Naive thymus-derived CD4-positive, alpha-beta T cell (primary cell): ENCODE measurements around the gene ITGA11. TPM values are rescaled to one million over a fixed set of nuclear protein-coding genes. Genes with fewer than 3 reads are reported as not detected.

Experiments used
- ATAC-seq: fragments of 150-1000 bp; cut with Tn5 transposase; 2 replicates; pipeline ENCODE4 v1.10.0; 2021; ENCODE audit warnings: mild to moderate bottlenecking, moderate library complexity
- CTCF ChIA-PET: fragments of 350-600 bp; sonication (Branson Sonifier 250); formaldehyde crosslinking; loops from one replicate; lab custom pipeline; 2021; ENCODE audit warnings: antibody characterized with exemption; lab: Charles Lee
- POLR2A ChIA-PET: fragments of 350-600 bp; sonication (Branson Sonifier 250); formaldehyde crosslinking; loops from one replicate; lab custom pipeline; 2021; ENCODE audit warnings: antibody characterized with exemption, inconsistent platforms; lab: Charles Lee
- DNase-seq, 9 donors: peaks; one replicate each; pipeline versions ENCODE4 v3.0.0 to v3.0.0-alpha.2; 2020 to 2022; ENCODE audit warnings: mixed read lengths in 1 of 9
- H3K27ac ChIP-seq: one replicate; pipeline ENCODE4 v1.7.0; 2013; ENCODE audit warnings: mild to moderate bottlenecking, low read depth, low read length, moderate library complexity
- H3K27me3 ChIP-seq, 2 donors: one replicate each; pipeline ENCODE4 v1.7.0; 2013; ENCODE audit warnings: low read length in 2 of 2, mild to moderate bottlenecking in 2 of 2, moderate library complexity in 2 of 2; ENCODE audit not compliant: control insufficient read depth in 2 of 2, insufficient read depth in 2 of 2
- H3K36me3 ChIP-seq, 3 experiments: 1 replicate in 2 of 3; 2 replicates in 1 of 3; pipeline ENCODE4 v1.7.0; 2013; ENCODE audit warnings: low read length in 3 of 3, mild to moderate bottlenecking in 3 of 3, moderate library complexity in 1 of 3; ENCODE audit not compliant: insufficient read depth in 3 of 3, control insufficient read depth in 2 of 3
- H3K4me1 ChIP-seq, 2 donors: one replicate each; pipeline ENCODE4 v1.7.0; 2013; ENCODE audit warnings: low read length in 2 of 2, mild to moderate bottlenecking in 2 of 2, moderate library complexity in 1 of 2; ENCODE audit not compliant: control insufficient read depth in 2 of 2, insufficient read depth in 2 of 2
- H3K4me3 ChIP-seq: 2 replicates; pipeline ENCODE4 v1.7.0; 2013; ENCODE audit warnings: mild to moderate bottlenecking, low read length
- H3K9me3 ChIP-seq, 3 experiments: 1 replicate in 2 of 3; 2 replicates in 1 of 3; pipeline ENCODE4 v1.7.0; 2013; ENCODE audit warnings: low read length in 3 of 3; ENCODE audit not compliant: control insufficient read depth in 2 of 3
- H3K27ac Mint-ChIP-seq, 9 donors: one replicate each; pipeline ENCODE4 v1.8.0; 2020 to 2022; ENCODE audit warnings: mixed read lengths in 9 of 9, mild to moderate bottlenecking in 8 of 9, moderate library complexity in 5 of 9, inconsistent platforms in 2 of 9
- H3K27me3 Mint-ChIP-seq, 5 donors: one replicate each; pipeline ENCODE4 v1.8.0; 2021 to 2022; ENCODE audit warnings: mixed read lengths in 5 of 5, mild to moderate bottlenecking in 1 of 5
- H3K36me3 Mint-ChIP-seq, 5 donors: one replicate each; pipeline ENCODE4 v1.8.0; 2020 to 2022; ENCODE audit warnings: mixed read lengths in 5 of 5, mild to moderate bottlenecking in 3 of 5, inconsistent platforms in 1 of 5
- H3K4me1 Mint-ChIP-seq, 7 donors: one replicate each; pipeline ENCODE4 v1.8.0; 2020 to 2022; ENCODE audit warnings: mixed read lengths in 7 of 7, mild to moderate bottlenecking in 3 of 7, inconsistent platforms in 1 of 7
- H3K4me3 Mint-ChIP-seq, 10 donors: one replicate each; pipeline ENCODE4 v1.8.0; 2020 to 2022; ENCODE audit warnings: mild to moderate bottlenecking in 10 of 10, mixed read lengths in 10 of 10, moderate library complexity in 6 of 10, inconsistent platforms in 2 of 10
- H3K9me3 Mint-ChIP-seq, 11 donors: one replicate each; pipeline ENCODE4 v1.8.0; 2020 to 2022; ENCODE audit warnings: mixed read lengths in 11 of 11, mild to moderate bottlenecking in 4 of 11, inconsistent platforms in 1 of 11, moderate library complexity in 1 of 11
- intact Hi-C, 2 donors: fragments of 100-400 bp; cut with micrococcal nuclease; formaldehyde crosslinking; loops; one replicate each; pipeline ENCODE4 v1.15.1; 2023
- polyA plus RNA-seq, 2 donors: library from polyadenylated mRNA; unstranded; fragments of 300-500 nt; fragmentation: Illumina TruSeq; gene quantifications; one replicate each; pipeline ENCODE4 v1.2.3, GENCODE V29; 2021
- total RNA-seq, 6 experiments: library from RNA in 5 of 6; stranded (reverse) in 5 of 6; gene quantifications; 1 replicate in 5 of 6; 2 replicates in 1 of 6; pipeline ENCODE4 v1.2.3 and lab custom pipeline; 2021 to 2026

ITGA11 gene
- total and polyA plus RNA-seq, 7 experiments from 2014 or later = 0.02 to 1.1 (median 0.08) TPM; not detected in 2

- no peaks in the 10 kb centered on the region for H3K4me1 Mint-ChIP-seq
- no peak overlapping the region for H3K27ac Mint-ChIP-seq
- Histone ChIP-seq H3K27ac (no peak overlapping the region), H3K4me1 (no peaks in the 10 kb centered on the region), H3K27me3 (no peaks in the 10 kb centered on the region), H3K4me3 (no peak overlapping the region), H3K36me3 (no peaks in the 10 kb centered on the region), H3K9me3 (no peaks in the 10 kb centered on the region)
- no peak overlapping the region for H3K4me3 Mint-ChIP-seq
- ChIA-PET POLR2A (no interaction called here), CTCF (interaction anchor here (0.6 kb wide), 1 partner anchor 116 kb away, joined by 5 read pairs; no protein-coding TSS in a partner anchor)
- no peaks in the 10 kb centered on the region for H3K9me3 Mint-ChIP-seq
- ATAC-seq = no peak
- no peak for DNase-seq
- H3K36me3 Mint-ChIP-seq = no peaks in the 10 kb centered on the region
- intact Hi-C loops = no loop called here
- H3K27me3 Mint-ChIP-seq = peaks cover under 1 to 6% (median 4%) of the 10 kb centered on the region in 5 donors
Measured at GRCh38 chr15:68421798-68422402, 10.1 kb downstream of the ITGA11 start.

- intact Hi-C loops = no loop called here
- Mint-ChIP-seq H3K9me3 (no peaks in the 10 kb centered on the region), H3K27ac (no peak overlapping the region), H3K4me1 (no peaks in the 10 kb centered on the region), H3K27me3 (peaks cover 0 to 6% (median 4%) of the 10 kb centered on the region in 5 donors), H3K4me3 (no peak overlapping the region), H3K36me3 (no peaks in the 10 kb centered on the region)
- H3K27me3 ChIP-seq = no peaks in the 10 kb centered on the region
- H3K4me3 ChIP-seq = no peak overlapping the region
- no peak overlapping the region for H3K27ac ChIP-seq
- no peaks in the 10 kb centered on the region for H3K9me3 ChIP-seq
- DNase-seq (no peak), ATAC-seq (no peak)
- ChIA-PET POLR2A (no interaction called here), CTCF (interaction anchor here (0.6 kb wide), 1 partner anchor 115 kb away, joined by 5 read pairs; no protein-coding TSS in a partner anchor)
- no peaks in the 10 kb centered on the region for H3K36me3 ChIP-seq
- no peaks in the 10 kb centered on the region for H3K4me1 ChIP-seq
Measured at GRCh38 chr15:68421115-68421551, 10.8 kb downstream of the ITGA11 start.

- H3K27me3 ChIP-seq = no peaks in the 10 kb centered on the region
- H3K36me3 ChIP-seq = no peaks in the 10 kb centered on the region
- peaks cover 0 to 6% (median 4%) of the 10 kb centered on the region in 5 donors for H3K27me3 Mint-ChIP-seq
- H3K36me3 Mint-ChIP-seq = no peaks in the 10 kb centered on the region
- no peak overlapping the region for H3K27ac ChIP-seq
- no peak overlapping the region for H3K27ac Mint-ChIP-seq
- no peak for DNase-seq
- no peaks in the 10 kb centered on the region for H3K9me3 Mint-ChIP-seq
- intact Hi-C loops = no loop called here
- ChIA-PET CTCF (no interaction called here), POLR2A (no interaction called here)
- no peaks in the 10 kb centered on the region for H3K9me3 ChIP-seq
- no peak overlapping the region for H3K4me3 Mint-ChIP-seq
- H3K4me3 ChIP-seq = no peak overlapping the region
- no peaks in the 10 kb centered on the region for H3K4me1 ChIP-seq
- H3K4me1 Mint-ChIP-seq = no peaks in the 10 kb centered on the region
- ATAC-seq = no peak
Measured at GRCh38 chr15:68420186-68420684, 11.7 kb downstream of the ITGA11 start.

- no peak overlapping the region for H3K4me3 Mint-ChIP-seq
- H3K4me1 Mint-ChIP-seq = no peaks in the 10 kb centered on the region
- no peaks in the 10 kb centered on the region for H3K9me3 ChIP-seq
- no peaks in the 10 kb centered on the region for H3K9me3 Mint-ChIP-seq
- H3K27ac Mint-ChIP-seq = no peak overlapping the region
- no peak overlapping the region for H3K4me3 ChIP-seq
- no peak for ATAC-seq
- H3K4me1 ChIP-seq = no peaks in the 10 kb centered on the region
- no peaks in the 10 kb centered on the region for H3K27me3 ChIP-seq
- POLR2A ChIA-PET = no interaction called here
- no peak overlapping the region for H3K27ac ChIP-seq
- no peaks in the 10 kb centered on the region for H3K36me3 ChIP-seq
- no peak for DNase-seq
- intact Hi-C loops = no loop called here
- no peaks in the 10 kb centered on the region for H3K36me3 Mint-ChIP-seq
- CTCF ChIA-PET = no interaction called here
- peaks cover 0 to 6% (median 4%) of the 10 kb centered on the region in 5 donors for H3K27me3 Mint-ChIP-seq
Measured at GRCh38 chr15:68419301-68420175, 12.4 kb downstream of the ITGA11 start.

- Mint-ChIP-seq H3K27me3 (peaks cover 0 to 6% (median 4%) of the 10 kb centered on the region in 5 donors), H3K9me3 (no peaks in the 10 kb centered on the region), H3K4me3 (no peak overlapping the region), H3K27ac (no peak overlapping the region), H3K4me1 (no peaks in the 10 kb centered on the region), H3K36me3 (no peaks in the 10 kb centered on the region)
- Histone ChIP-seq H3K36me3 (no peaks in the 10 kb centered on the region), H3K27ac (no peak overlapping the region), H3K9me3 (no peaks in the 10 kb centered on the region), H3K4me3 (no peak overlapping the region), H3K27me3 (no peaks in the 10 kb centered on the region), H3K4me1 (no peaks in the 10 kb centered on the region)
- CTCF ChIA-PET = no interaction called here
- ATAC-seq (no peak), DNase-seq (no peak)
- intact Hi-C loops = no loop called here
- POLR2A ChIA-PET = no interaction called here
Measured at GRCh38 chr15:68418611-68419161, 13.3 kb downstream of the ITGA11 start.

GRCh38 chr15:68417897-68418296, 14.1 kb downstream of the ITGA11 start:
- no peaks in the 10 kb centered on the region for H3K36me3 Mint-ChIP-seq
- DNase-seq = no peak
- no peaks in the 10 kb centered on the region for H3K36me3 ChIP-seq
- H3K9me3 ChIP-seq = no peaks in the 10 kb centered on the region
- no peaks in the 10 kb centered on the region for H3K4me1 Mint-ChIP-seq
- peaks cover 0 to 6% (median 4%) of the 10 kb centered on the region in 5 donors for H3K27me3 Mint-ChIP-seq
- intact Hi-C loops = no loop called here
- ATAC-seq = no peak
- H3K27ac ChIP-seq = no peak overlapping the region
- ChIA-PET CTCF (no interaction called here), POLR2A (no interaction called here)
- H3K4me3 ChIP-seq = no peak overlapping the region
- no peak overlapping the region for H3K27ac Mint-ChIP-seq
- H3K9me3 Mint-ChIP-seq = no peaks in the 10 kb centered on the region
- no peaks in the 10 kb centered on the region for H3K27me3 ChIP-seq
- no peak overlapping the region for H3K4me3 Mint-ChIP-seq
- no peaks in the 10 kb centered on the region for H3K4me1 ChIP-seq
